Naive B cell (primary cell): ENCODE data around the gene CPNE4. TPM values are rescaled to one million over a fixed set of nuclear protein-coding genes. Genes with fewer than 3 reads are reported as not detected.

Experiments used
- ATAC-seq, 2 donors: fragments of 150-1000 bp; cut with Tn5 transposase; 2 replicates each; pipeline ENCODE4 v1.10.0; 2021; ENCODE audit warnings: low read depth in 2 of 2, mild to moderate bottlenecking in 2 of 2, moderate library complexity in 2 of 2
- DNase-seq: peaks from one replicate; pipeline ENCODE4 v3.0.0; 2022
- H3K27ac Mint-ChIP-seq, 6 donors: one replicate each; pipeline ENCODE4 v1.8.0; 2020 to 2022; ENCODE audit warnings: mild to moderate bottlenecking in 6 of 6, mixed read lengths in 6 of 6, moderate library complexity in 5 of 6, inconsistent platforms in 2 of 6
- H3K27me3 Mint-ChIP-seq, 3 donors: one replicate each; pipeline ENCODE4 v1.8.0; 2021 to 2022; ENCODE audit warnings: mixed read lengths in 3 of 3, mild to moderate bottlenecking in 1 of 3
- H3K36me3 Mint-ChIP-seq, 2 donors: one replicate each; pipeline ENCODE4 v1.8.0; 2020 to 2022; ENCODE audit warnings: mixed read lengths in 2 of 2, inconsistent platforms in 1 of 2, mild to moderate bottlenecking in 1 of 2
- H3K4me1 Mint-ChIP-seq, 3 donors: one replicate each; pipeline ENCODE4 v1.8.0; 2020 to 2022; ENCODE audit warnings: mixed read lengths in 3 of 3, inconsistent platforms in 1 of 3, mild to moderate bottlenecking in 1 of 3, moderate library complexity in 1 of 3
- H3K4me3 Mint-ChIP-seq, 8 donors: one replicate each; pipeline ENCODE4 v1.8.0; 2020 to 2022; ENCODE audit warnings: mild to moderate bottlenecking in 8 of 8, mixed read lengths in 8 of 8, moderate library complexity in 8 of 8, inconsistent platforms in 2 of 8
- H3K9me3 Mint-ChIP-seq, 7 donors: one replicate each; pipeline ENCODE4 v1.8.0; 2020 to 2022; ENCODE audit warnings: mixed read lengths in 7 of 7, mild to moderate bottlenecking in 5 of 7, inconsistent platforms in 2 of 7, moderate library complexity in 1 of 7
- polyA plus RNA-seq, 6 donors: library from polyadenylated mRNA; unstranded; fragments of 300-500 nt; fragmentation: Illumina TruSeq; gene quantifications; one replicate each; pipeline ENCODE4 v1.2.3, GENCODE V29; 2021; ENCODE audit warnings: low read depth in 6 of 6

CPNE4 gene
- polyA plus RNA-seq, 6 donors from 2014 or later = not detected

- H3K4me1 Mint-ChIP-seq = no peaks in the 10 kb centered on the region
These were observed 342.5 kb downstream of the CPNE4 start for GRCh38 chr3:131692356-131692755.

GRCh38 chr3:131690800-131691199 is 344.0 kb downstream of the CPNE4 start:
- no peak overlapping the region for H3K4me3 Mint-ChIP-seq
- H3K9me3 Mint-ChIP-seq = peaks cover 0 to 4% (median 3%) of the 10 kb centered on the region in 7 donors

More at GRCh38 chr3:131692356-131692755, 342.5 kb downstream of the CPNE4 start:
- Mint-ChIP-seq H3K27ac (no peak overlapping the region), H3K36me3 (no peaks in the 10 kb centered on the region), H3K27me3 (peaks cover 0 to 5% (median 0%) of the 10 kb centered on the region in 3 donors), H3K9me3 (peaks cover 0 to 3% (median 2%) of the 10 kb centered on the region in 7 donors), H3K4me3 (no peak overlapping the region)
- DNase-seq = no peak
- no peak for ATAC-seq

GRCh38 chr3:131688370-131688769 is 346.4 kb downstream of the CPNE4 start:
- Mint-ChIP-seq H3K4me3 (no peak overlapping the region), H3K9me3 (peaks cover 0 to 8% (median 3%) of the 10 kb centered on the region in 7 donors), H3K27ac (no peak overlapping the region), H3K36me3 (no peaks in the 10 kb centered on the region), H3K27me3 (peaks cover 5 to 9% (median 8%) of the 10 kb centered on the region in 3 donors), H3K4me1 (no peaks in the 10 kb centered on the region)
- no peak for DNase-seq
- no peak for ATAC-seq

More at GRCh38 chr3:131690800-131691199, 344.0 kb downstream of the CPNE4 start:
- no peaks in the 10 kb centered on the region for H3K4me1 Mint-ChIP-seq
- H3K27me3 Mint-ChIP-seq = peaks cover 0 to 6% (median 5%) of the 10 kb centered on the region in 3 donors
- H3K27ac Mint-ChIP-seq = no peak overlapping the region
- DNase-seq (no peak), ATAC-seq (no peak)
- H3K36me3 Mint-ChIP-seq = no peaks in the 10 kb centered on the region

GRCh38 chr3:131669600-131669999 is 365.2 kb downstream of the CPNE4 start:
- DNase-seq (no peak), ATAC-seq (no peak)
- H3K4me1 Mint-ChIP-seq = no peaks in the 10 kb centered on the region
- H3K27ac Mint-ChIP-seq = no peak overlapping the region
- no peaks in the 10 kb centered on the region for H3K27me3 Mint-ChIP-seq
- no peaks in the 10 kb centered on the region for H3K36me3 Mint-ChIP-seq
- H3K4me3 Mint-ChIP-seq = no peak overlapping the region
- H3K9me3 Mint-ChIP-seq = peaks cover 0 to 4% (median 2%) of the 10 kb centered on the region in 7 donors

- DNase-seq (no peak), ATAC-seq (no peak)
- H3K36me3 Mint-ChIP-seq = peaks cover 0 to 7% of the 10 kb centered on the region in 2 donors
- no peaks in the 10 kb centered on the region for H3K4me1 Mint-ChIP-seq
- no peak overlapping the region for H3K27ac Mint-ChIP-seq
- H3K27me3 Mint-ChIP-seq = peaks cover 0 to 12% (median 8%) of the 10 kb centered on the region in 3 donors
- no peak overlapping the region for H3K4me3 Mint-ChIP-seq
- peaks cover 2 to 29% (median 8%) of the 10 kb centered on the region in 7 donors for H3K9me3 Mint-ChIP-seq
These were observed 376.0 kb downstream of the CPNE4 start for GRCh38 chr3:131658771-131659170.

GRCh38 chr3:131658115-131658514 is 376.7 kb downstream of the CPNE4 start:
- Mint-ChIP-seq H3K27me3 (peaks cover 0 to 17% (median 8%) of the 10 kb centered on the region in 3 donors), H3K27ac (no peak overlapping the region), H3K4me1 (no peaks in the 10 kb centered on the region), H3K36me3 (peaks cover 0 to 7% of the 10 kb centered on the region in 2 donors), H3K9me3 (peaks cover 0 to 29% (median 8%) of the 10 kb centered on the region in 7 donors), H3K4me3 (no peak overlapping the region)
- no peak for ATAC-seq
- DNase-seq = no peak

GRCh38 chr3:131655070-131655690 is 379.6 kb downstream of the CPNE4 start:
- Mint-ChIP-seq H3K4me3 (no peak overlapping the region), H3K27ac (no peak overlapping the region), H3K27me3 (peaks cover 0 to 14% (median 4%) of the 10 kb centered on the region in 3 donors), H3K4me1 (no peaks in the 10 kb centered on the region), H3K9me3 (peaks cover 0 to 4% (median 2%) of the 10 kb centered on the region in 7 donors), H3K36me3 (peaks cover 0 to 3% of the 10 kb centered on the region in 2 donors)
- ATAC-seq (no peak), DNase-seq (no peak)

GRCh38 chr3:131645638-131646037 is 389.2 kb downstream of the CPNE4 start:
- Mint-ChIP-seq H3K27me3 (no peaks in the 10 kb centered on the region), H3K27ac (no peak overlapping the region), H3K36me3 (no peaks in the 10 kb centered on the region), H3K4me1 (no peaks in the 10 kb centered on the region), H3K9me3 (peaks cover 0 to 11% (median 0%) of the 10 kb centered on the region in 7 donors), H3K4me3 (no peak overlapping the region)
- ATAC-seq (no peak), DNase-seq (no peak)

- no peak for ATAC-seq
- H3K36me3 Mint-ChIP-seq = no peaks in the 10 kb centered on the region
- no peak overlapping the region for H3K4me3 Mint-ChIP-seq
- DNase-seq = no peak
- H3K27ac Mint-ChIP-seq = no peak overlapping the region
- H3K27me3 Mint-ChIP-seq = peaks cover 0 to 19% (median 16%) of the 10 kb centered on the region in 3 donors
- no peaks in the 10 kb centered on the region for H3K4me1 Mint-ChIP-seq
- peaks cover 0 to 5% (median 1%) of the 10 kb centered on the region in 7 donors for H3K9me3 Mint-ChIP-seq
These were observed 398.5 kb downstream of the CPNE4 start for GRCh38 chr3:131636266-131636775.

- no peak for DNase-seq
- Mint-ChIP-seq H3K27ac (no peak overlapping the region), H3K4me3 (no peak overlapping the region), H3K9me3 (peaks cover 0 to 8% (median 1%) of the 10 kb centered on the region in 7 donors), H3K4me1 (no peaks in the 10 kb centered on the region), H3K36me3 (no peaks in the 10 kb centered on the region), H3K27me3 (peaks cover 0 to 18% (median 14%) of the 10 kb centered on the region in 3 donors)
- ATAC-seq = no peak
These were observed 404.0 kb downstream of the CPNE4 start for GRCh38 chr3:131630807-131631206.

GRCh38 chr3:131630097-131630496 is 404.7 kb downstream of the CPNE4 start:
- Mint-ChIP-seq H3K27me3 (peaks cover 0 to 18% (median 14%) of the 10 kb centered on the region in 3 donors), H3K4me1 (no peaks in the 10 kb centered on the region), H3K27ac (no peak overlapping the region), H3K4me3 (no peak overlapping the region), H3K9me3 (peaks cover 0 to 8% (median 1%) of the 10 kb centered on the region in 7 donors), H3K36me3 (no peaks in the 10 kb centered on the region)
- DNase-seq (no peak), ATAC-seq (no peak)

GRCh38 chr3:131623431-131623830 is 411.4 kb downstream of the CPNE4 start:
- peaks cover 0 to 4% (median 0%) of the 10 kb centered on the region in 7 donors for H3K9me3 Mint-ChIP-seq
- DNase-seq (no peak), ATAC-seq (no peak)
- no peak overlapping the region for H3K27ac Mint-ChIP-seq
- H3K4me1 Mint-ChIP-seq = no peaks in the 10 kb centered on the region
- H3K27me3 Mint-ChIP-seq = peaks cover 4 to 17% (median 13%) of the 10 kb centered on the region in 3 donors
- no peak overlapping the region for H3K4me3 Mint-ChIP-seq
- H3K36me3 Mint-ChIP-seq = no peaks in the 10 kb centered on the region

- H3K36me3 Mint-ChIP-seq = no peaks in the 10 kb centered on the region
- no peak for DNase-seq
- H3K9me3 Mint-ChIP-seq = peaks cover 0 to 4% (median 0%) of the 10 kb centered on the region in 7 donors
- H3K4me1 Mint-ChIP-seq = no peaks in the 10 kb centered on the region
- no peak overlapping the region for H3K27ac Mint-ChIP-seq
- H3K4me3 Mint-ChIP-seq = no peak overlapping the region
- H3K27me3 Mint-ChIP-seq = peaks cover 7 to 22% (median 16%) of the 10 kb centered on the region in 3 donors
- no peak for ATAC-seq
These were observed 412.1 kb downstream of the CPNE4 start for GRCh38 chr3:131622726-131623125.

GRCh38 chr3:131620977-131621376 is 413.8 kb downstream of the CPNE4 start:
- no peaks in the 10 kb centered on the region for H3K4me1 Mint-ChIP-seq

More at GRCh38 chr3:131620977-131621376, 413.8 kb downstream of the CPNE4 start:
- ATAC-seq (no peak), DNase-seq (no peak)
- no peak overlapping the region for H3K27ac Mint-ChIP-seq
- no peaks in the 10 kb centered on the region for H3K36me3 Mint-ChIP-seq
- H3K4me3 Mint-ChIP-seq = no peak overlapping the region
- peaks cover 10 to 24% (median 14%) of the 10 kb centered on the region in 3 donors for H3K27me3 Mint-ChIP-seq
- peaks cover 0 to 3% (median 0%) of the 10 kb centered on the region in 7 donors for H3K9me3 Mint-ChIP-seq
